Measurements from ENCODE around the gene LAMB1.

DNA sequence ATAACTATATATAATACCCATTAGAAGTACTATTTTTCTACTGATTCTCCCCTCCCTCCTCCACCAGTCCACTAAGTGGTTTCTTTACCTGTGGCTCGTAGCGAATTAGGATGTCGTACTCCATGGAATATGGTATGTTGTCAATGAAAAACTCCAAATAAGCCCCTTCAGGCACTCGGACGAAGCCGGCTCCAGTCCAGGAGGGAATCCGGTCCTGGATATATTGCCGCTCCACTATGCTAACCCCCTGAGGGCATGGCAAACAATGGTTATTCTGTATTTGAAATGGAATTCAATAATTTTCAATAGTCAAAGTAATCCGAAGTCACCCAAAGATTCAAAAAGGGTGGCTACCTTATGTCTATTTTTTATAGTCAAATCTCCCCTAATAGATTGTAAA is 40.1 kb downstream of the LAMB1 start:
- TF ChIP-seq, protein P1, sequence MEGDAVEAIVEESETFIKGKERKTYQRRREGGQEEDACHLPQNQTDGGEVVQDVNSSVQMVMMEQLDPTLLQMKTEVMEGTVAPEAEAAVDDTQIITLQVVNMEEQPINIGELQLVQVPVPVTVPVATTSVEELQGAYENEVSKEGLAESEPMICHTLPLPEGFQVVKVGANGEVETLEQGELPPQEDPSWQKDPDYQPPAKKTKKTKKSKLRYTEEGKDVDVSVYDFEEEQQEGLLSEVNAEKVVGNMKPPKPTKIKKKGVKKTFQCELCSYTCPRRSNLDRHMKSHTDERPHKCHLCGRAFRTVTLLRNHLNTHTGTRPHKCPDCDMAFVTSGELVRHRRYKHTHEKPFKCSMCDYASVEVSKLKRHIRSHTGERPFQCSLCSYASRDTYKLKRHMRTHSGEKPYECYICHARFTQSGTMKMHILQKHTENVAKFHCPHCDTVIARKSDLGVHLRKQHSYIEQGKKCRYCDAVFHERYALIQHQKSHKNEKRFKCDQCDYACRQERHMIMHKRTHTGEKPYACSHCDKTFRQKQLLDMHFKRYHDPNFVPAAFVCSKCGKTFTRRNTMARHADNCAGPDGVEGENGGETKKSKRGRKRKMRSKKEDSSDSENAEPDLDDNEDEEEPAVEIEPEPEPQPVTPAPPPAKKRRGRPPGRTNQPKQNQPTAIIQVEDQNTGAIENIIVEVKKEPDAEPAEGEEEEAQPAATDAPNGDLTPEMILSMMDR (conservative IDR thresholded peaks at IDR 0.05; ENCODE audit: low read depth, low read length), result no peak
- TF ChIP-seq EZH2 (IDR thresholded peaks at IDR 0.05; ENCODE audit: borderline replicate concordance, low read depth, low read length, poor library complexity, severe bottlenecking), result no peak
